Measurements from ENCODE around the gene CALY.

CALY gene

GRCh38 chr10:133366751-133367150, 30.1 kb upstream of the CALY start:
- CTCF ChIA-PET = interaction anchor here (1.5 kb wide), 1 partner anchor 37 kb away, joined by 3 read pairs; no protein-coding TSS in a partner anchor
- no peak for TF ChIP-seq CTCF (IDR thresholded peaks at IDR 0.05; ENCODE audit: control extremely low read depth, extremely low read depth, low read depth, missing control alignments)
- POLR2A ChIA-PET = no interaction called here

GRCh38 chr10:133366130-133366478, 29.4 kb upstream of the CALY start:
- no peak for DNase-seq (ENCODE audit: extremely low spot score)
- CTCF ChIA-PET = interaction anchor here (1.5 kb wide), 1 partner anchor 37 kb away, joined by 3 read pairs; no protein-coding TSS in a partner anchor
- no peak for TF ChIP-seq CTCF (IDR thresholded peaks at IDR 0.05; ENCODE audit: control extremely low read depth, extremely low read depth, low read depth, missing control alignments)
- POLR2A ChIA-PET = no interaction called here

More at GRCh38 chr10:133366751-133367150, 30.1 kb upstream of the CALY start:
- no peak for DNase-seq (ENCODE audit: extremely low spot score)

- CTCF ChIA-PET = no interaction called here
- no peak for TF ChIP-seq CTCF (IDR thresholded peaks at IDR 0.05; ENCODE audit: control extremely low read depth, extremely low read depth, low read depth, missing control alignments)
- POLR2A ChIA-PET = no interaction called here
- no peak for DNase-seq (ENCODE audit: extremely low spot score)
These were observed 28.9 kb upstream of the CALY start for GRCh38 chr10:133365461-133366129.

DNA sequence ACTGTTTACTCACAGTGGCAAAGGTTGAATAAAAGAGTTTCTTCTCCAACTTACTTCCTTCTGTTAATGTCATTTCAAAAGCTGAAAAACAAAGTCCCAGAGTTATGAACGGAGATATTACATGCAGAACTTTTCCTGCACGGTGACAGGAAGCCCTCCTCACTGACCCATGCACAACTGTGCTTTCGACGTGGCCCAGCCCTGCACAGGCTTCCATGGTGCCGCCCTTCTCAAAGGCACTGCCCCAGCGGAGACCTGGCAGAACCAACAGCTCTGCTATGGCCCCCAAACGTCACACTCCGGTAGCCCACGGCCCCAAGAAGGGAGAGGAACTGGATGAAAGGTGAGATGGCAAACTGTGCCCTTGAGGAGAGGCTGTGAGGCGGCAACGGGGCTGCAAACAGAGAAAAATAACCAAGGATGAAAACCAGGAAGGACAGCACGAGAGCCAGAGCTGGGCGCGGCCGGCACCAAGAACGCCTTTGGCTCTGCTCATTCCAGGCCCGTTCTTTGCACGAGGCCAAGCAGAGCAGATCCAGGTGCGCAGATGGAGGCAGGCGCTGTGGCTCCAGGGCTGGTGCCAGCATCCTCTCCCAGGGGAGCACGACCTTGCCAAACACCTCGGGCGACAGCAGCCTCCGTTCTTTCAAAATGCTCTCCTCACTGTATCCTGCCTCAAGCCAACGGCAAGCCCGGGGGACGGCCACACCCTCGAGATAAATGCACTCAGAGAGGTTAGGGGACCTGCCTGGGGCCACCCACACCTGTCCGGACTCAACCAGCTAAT, 28.1 kb upstream of the CALY start:
- POLR2A ChIA-PET = no interaction called here
- no peak for DNase-seq (ENCODE audit: extremely low spot score)
- no peak for TF ChIP-seq CTCF (IDR thresholded peaks at IDR 0.05; ENCODE audit: control extremely low read depth, extremely low read depth, low read depth, missing control alignments)
- CTCF ChIA-PET = no interaction called here

DNA sequence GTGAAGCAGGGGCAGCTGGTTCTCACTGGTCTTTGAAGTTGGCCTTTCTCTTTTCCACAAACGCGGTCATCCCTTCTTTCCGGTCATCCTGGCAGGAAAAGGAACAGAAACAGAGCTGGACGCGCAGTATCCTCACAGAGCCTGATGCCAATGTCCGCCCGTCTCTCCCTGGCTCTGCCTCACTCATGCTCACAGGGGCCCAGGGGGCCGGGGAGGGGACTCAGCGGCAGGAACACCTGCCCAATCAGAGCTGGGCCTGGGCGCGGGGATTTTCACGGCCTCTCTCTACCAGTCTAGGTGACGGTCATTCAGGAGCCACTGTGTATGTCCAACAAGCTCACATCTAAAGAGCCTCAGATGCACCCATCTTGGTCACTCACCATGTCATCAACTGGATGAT, 26.1 kb upstream of the CALY start:
- ChIA-PET POLR2A (no interaction called here), CTCF (interaction anchor here (1.4 to 3.0 kb wide), 4 partner anchors 9 to 38 kb away, joined by 3 to 21 read pairs (median 4); no protein-coding TSS in a partner anchor)
- TF ChIP-seq CTCF (IDR thresholded peaks at IDR 0.05; ENCODE audit: control extremely low read depth, extremely low read depth, low read depth, missing control alignments) = no peak
- DNase-seq (ENCODE audit: extremely low spot score) = no peak

DNA sequence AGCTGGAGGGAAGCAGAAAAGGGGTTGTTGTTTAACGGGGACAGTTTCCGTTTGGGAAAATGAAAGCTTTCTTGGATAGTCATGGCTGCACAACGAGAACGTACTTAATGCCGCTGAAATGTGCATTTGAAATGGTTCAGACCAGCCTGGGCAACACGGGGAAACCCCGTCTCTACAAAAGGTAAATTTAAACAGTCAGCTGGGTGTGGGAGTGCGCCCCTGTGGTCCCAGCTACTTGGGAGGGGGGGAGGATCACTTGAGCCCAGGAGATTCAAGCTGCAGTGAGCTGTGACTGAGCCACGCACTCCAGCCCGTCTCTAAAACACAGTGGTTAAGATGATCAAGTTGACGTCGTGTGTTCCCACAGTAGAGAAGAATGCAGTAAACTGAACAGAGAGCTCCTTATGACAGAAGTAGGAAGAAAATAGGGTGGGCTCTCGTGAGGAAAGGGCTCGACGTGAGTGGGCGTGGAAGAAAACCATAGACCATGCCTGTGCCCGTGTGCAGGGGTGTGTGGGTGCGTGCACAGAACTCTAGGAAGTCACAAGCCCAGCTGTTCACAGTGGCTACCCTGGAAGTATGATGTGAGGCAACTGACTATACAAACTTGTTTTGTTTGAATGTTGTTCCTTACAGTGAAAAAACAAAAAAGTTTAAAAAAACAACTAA, 25.2 kb upstream of the CALY start:
- no peak for TF ChIP-seq CTCF (IDR thresholded peaks at IDR 0.05; ENCODE audit: control extremely low read depth, extremely low read depth, low read depth, missing control alignments)
- ChIA-PET CTCF (interaction anchor here (1.1 to 3.0 kb wide), 6 partner anchors 8 to 48 kb away, joined by 3 to 21 read pairs (median 4); no protein-coding TSS in a partner anchor), POLR2A (interaction anchor here (1.5 kb wide), 1 partner anchor 9 kb away, joined by 4 read pairs; no protein-coding TSS in a partner anchor)
- DNase-seq (ENCODE audit: extremely low spot score) = no peak
